DOHH2 (cell line): ENCODE results near the gene THBS3.
"Not testable (repeated sequence)": the region's sequence is repeated elsewhere in the genome, so short reads cannot be mapped to it uniquely, and the experiment has no call there.

Experiments
- H3F3A ChIP-seq: fragments of 200-600 bp; sonication (generic), shearing (Covaris generic); 2 replicates; pipeline ENCODE4 v1.6.0; 2016; ENCODE audit warnings: antibody characterized with exemption, mild to moderate bottlenecking; ENCODE audit not compliant: control insufficient read depth, insufficient read depth
- H3K27ac ChIP-seq: fragments of 200-600 bp; sonication (generic); 2 replicates; pipeline ENCODE4 v1.5.1; 2014; ENCODE audit warnings: low read depth, mild to moderate bottlenecking, low read length, moderate library complexity
- H3K27me3 ChIP-seq: fragments of 200-600 bp; sonication (generic); 2 replicates; pipeline ENCODE4 v1.6.1; 2014; ENCODE audit warnings: mild to moderate bottlenecking, low read length, mixed read lengths; ENCODE audit not compliant: control insufficient read depth
- H3K36me3 ChIP-seq: fragments of 200-600 bp; sonication (generic); 2 replicates; pipeline ENCODE4 v1.6.1; 2014; ENCODE audit warnings: mild to moderate bottlenecking, low read length, moderate library complexity, mixed read lengths; ENCODE audit not compliant: control insufficient read depth
- H3K4me1 ChIP-seq: fragments of 200-600 bp; sonication (generic); 2 replicates; pipeline ENCODE4 v1.6.1; 2014; ENCODE audit warnings: mild to moderate bottlenecking, low read length, mixed read lengths; ENCODE audit not compliant: control insufficient read depth
- H3K4me2 ChIP-seq: fragments of 200-600 bp; sonication (generic); 2 replicates; pipeline ENCODE4 v1.6.0; 2014; ENCODE audit warnings: mild to moderate bottlenecking, low read length, moderate library complexity
- H3K4me3 ChIP-seq: fragments of 200-600 bp; sonication (generic); 2 replicates; pipeline ENCODE4 v1.5.1; 2014; ENCODE audit warnings: mild to moderate bottlenecking, low read length, mixed read lengths
- H3K79me2 ChIP-seq: fragments of 200-600 bp; sonication (generic); 2 replicates; pipeline ENCODE4 v1.6.1; 2014; ENCODE audit warnings: mild to moderate bottlenecking, low read length, mixed read lengths; ENCODE audit not compliant: control insufficient read depth
- H3K9me2 ChIP-seq: fragments of 200-600 bp; sonication (generic); replicated peaks from 2 replicates; pipeline ENCODE4 v1.6.1; 2014; ENCODE audit warnings: mild to moderate bottlenecking, low read length, mixed read lengths; ENCODE audit not compliant: control insufficient read depth
- H3K9me3 ChIP-seq: fragments of 200-600 bp; sonication (generic); 2 replicates; pipeline ENCODE4 v1.6.1; 2014; ENCODE audit warnings: antibody characterized with exemption, low read length, mixed read lengths; ENCODE audit not compliant: control insufficient read depth, insufficient read depth
- H4K20me1 ChIP-seq: fragments of 200-600 bp; sonication (generic); 2 replicates; pipeline ENCODE4 v1.6.0; 2014; ENCODE audit warnings: low read depth, mild to moderate bottlenecking, antibody characterized with exemption, low read length, moderate library complexity; ENCODE audit not compliant: control insufficient read depth, insufficient read depth
- EZH2phosphoT487 ChIP-seq: fragments of 200-600 bp; sonication (generic); IDR thresholded peaks from 2 replicates; pipeline ENCODE4 v1.6.1; 2017; ENCODE audit warnings: borderline replicate concordance, mild to moderate bottlenecking, antibody characterized with exemption, low read length, moderate library complexity, mixed read lengths
- TF ChIP-seq, protein P1 (sequence below): fragments of 200-600 bp; sonication (generic); IDR thresholded peaks from one replicate; pipeline ENCODE4 v1.5.1; 2014; ENCODE audit warnings: antibody characterized with exemption, mild to moderate bottlenecking, low read depth, low read length; ENCODE audit not compliant: poor library complexity, severe bottlenecking

THBS3 gene

DNA sequence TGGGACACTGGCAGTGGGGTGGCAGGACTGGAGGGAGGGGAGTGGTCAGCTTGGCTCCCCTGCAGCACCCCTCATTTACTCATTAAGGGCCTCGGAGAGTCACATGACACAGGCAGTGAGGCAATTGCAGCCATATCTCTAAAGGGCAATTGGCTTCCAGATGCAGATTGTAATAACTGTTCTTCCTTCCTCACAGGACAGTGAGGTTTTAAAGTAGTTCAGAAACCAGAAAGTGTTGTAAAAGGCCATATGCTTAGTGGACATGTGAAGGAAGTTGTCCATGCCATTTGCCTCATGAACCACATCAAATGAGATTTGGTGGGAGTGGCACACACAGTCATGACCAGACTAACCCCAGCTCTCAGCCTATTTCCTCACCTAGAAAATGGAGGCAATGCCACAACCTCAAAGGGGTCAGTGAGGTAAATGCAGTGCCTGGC is 11.9 kb upstream of the THBS3 start:
- Histone ChIP-seq H4K20me1 (no peaks in the 10 kb centered on the region), H3K27me3 (no peaks in the 10 kb centered on the region), H3K4me2 (peak overlapping the region; percentile 15; the same call in 1 of the 2 replicates), H3K9me3 (no peaks in the 10 kb centered on the region), H3F3A (peaks cover 17% of the 10 kb centered on the region), H3K4me3 (no peak overlapping the region), H3K9me2 (no peaks in the 10 kb centered on the region), H3K4me1 (peaks cover 54% of the 10 kb centered on the region), H3K27ac (no peak overlapping the region), H3K79me2 (peaks cover 18% of the 10 kb centered on the region), H3K36me3 (peaks cover 10% of the 10 kb centered on the region)
- no peak for TF ChIP-seq EZH2phosphoT487
- TF ChIP-seq, protein P1, sequence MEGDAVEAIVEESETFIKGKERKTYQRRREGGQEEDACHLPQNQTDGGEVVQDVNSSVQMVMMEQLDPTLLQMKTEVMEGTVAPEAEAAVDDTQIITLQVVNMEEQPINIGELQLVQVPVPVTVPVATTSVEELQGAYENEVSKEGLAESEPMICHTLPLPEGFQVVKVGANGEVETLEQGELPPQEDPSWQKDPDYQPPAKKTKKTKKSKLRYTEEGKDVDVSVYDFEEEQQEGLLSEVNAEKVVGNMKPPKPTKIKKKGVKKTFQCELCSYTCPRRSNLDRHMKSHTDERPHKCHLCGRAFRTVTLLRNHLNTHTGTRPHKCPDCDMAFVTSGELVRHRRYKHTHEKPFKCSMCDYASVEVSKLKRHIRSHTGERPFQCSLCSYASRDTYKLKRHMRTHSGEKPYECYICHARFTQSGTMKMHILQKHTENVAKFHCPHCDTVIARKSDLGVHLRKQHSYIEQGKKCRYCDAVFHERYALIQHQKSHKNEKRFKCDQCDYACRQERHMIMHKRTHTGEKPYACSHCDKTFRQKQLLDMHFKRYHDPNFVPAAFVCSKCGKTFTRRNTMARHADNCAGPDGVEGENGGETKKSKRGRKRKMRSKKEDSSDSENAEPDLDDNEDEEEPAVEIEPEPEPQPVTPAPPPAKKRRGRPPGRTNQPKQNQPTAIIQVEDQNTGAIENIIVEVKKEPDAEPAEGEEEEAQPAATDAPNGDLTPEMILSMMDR = no peak

DNA sequence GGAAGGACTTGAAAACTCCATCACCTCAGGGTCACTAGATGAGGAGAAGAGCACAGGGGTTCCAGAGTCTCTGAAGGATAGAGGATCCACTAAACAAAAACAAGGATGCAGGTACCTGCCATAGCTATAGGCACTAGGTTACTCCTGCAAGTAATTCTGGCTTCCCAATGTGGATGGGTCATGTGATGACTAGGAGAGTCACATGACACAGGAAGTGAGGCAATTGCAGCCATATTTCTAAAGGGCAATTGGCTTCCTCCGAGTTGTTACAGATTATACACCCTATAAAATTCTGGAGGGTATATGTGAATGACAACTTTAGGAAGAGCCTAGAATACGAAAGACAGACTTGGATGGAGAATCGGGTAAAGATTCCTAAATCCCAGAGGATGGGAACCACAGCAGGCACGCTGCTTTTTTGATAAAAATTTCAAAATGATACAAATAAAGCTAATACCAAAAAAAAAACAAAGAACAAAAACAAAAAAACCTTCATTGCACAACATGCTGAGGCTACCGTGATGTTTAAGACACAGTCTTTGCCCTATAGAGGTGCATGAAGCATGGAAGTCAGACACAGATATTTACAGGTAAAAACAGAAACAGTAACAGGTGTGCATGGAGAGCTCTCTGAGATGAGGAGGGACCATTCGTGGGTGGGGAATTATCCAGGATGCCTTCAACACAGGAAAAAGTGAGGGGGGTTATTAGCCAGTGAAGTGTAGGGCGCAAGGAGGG is 11.3 kb upstream of the THBS3 start:
- Histone ChIP-seq H3K36me3 (peaks cover 7% of the 10 kb centered on the region), H3K4me3 (no peak overlapping the region), H3K9me3 (no peaks in the 10 kb centered on the region), H3K4me1 (peaks cover 48% of the 10 kb centered on the region), H3K4me2 (peak overlapping the region; percentile 15; the same call in 1 of the 2 replicates), H3K9me2 (no peaks in the 10 kb centered on the region), H4K20me1 (no peaks in the 10 kb centered on the region), H3K27ac (no peak overlapping the region), H3K79me2 (peaks cover 15% of the 10 kb centered on the region), H3K27me3 (no peaks in the 10 kb centered on the region), H3F3A (peaks cover 12% of the 10 kb centered on the region)
- TF ChIP-seq, protein P1 = no peak
- TF ChIP-seq EZH2phosphoT487 = no peak

DNA sequence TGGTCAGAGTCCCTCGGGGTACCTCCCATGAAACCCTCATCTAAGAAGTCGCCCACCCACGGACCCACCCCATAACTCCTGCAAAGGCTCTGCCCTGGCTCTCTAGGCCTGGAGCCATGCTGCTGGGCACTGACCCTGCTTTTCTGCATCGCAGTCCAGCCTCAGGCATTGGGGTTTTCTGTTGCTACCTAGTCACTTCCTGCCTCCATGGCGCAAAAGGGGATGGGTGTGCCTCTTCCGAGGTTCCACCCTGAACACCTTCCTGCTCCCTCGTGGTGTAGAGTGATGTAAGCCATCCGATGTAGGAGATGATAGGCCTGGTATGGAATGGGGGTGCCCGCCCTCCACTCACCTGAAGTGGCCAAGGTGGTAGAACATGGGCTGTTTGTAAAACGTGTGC is 7.0 kb upstream of the THBS3 start:
- H4K20me1 ChIP-seq, H3K79me2 ChIP-seq, H3K9me3 ChIP-seq, H3K27me3 ChIP-seq, H3K27ac ChIP-seq, H3K9me2 ChIP-seq, H3K4me2 ChIP-seq, H3K4me3 ChIP-seq, H3F3A ChIP-seq, H3K36me3 ChIP-seq: not testable (repeated sequence)
- peaks cover 20% of the 10 kb centered on the region for H3K4me1 ChIP-seq

DNA sequence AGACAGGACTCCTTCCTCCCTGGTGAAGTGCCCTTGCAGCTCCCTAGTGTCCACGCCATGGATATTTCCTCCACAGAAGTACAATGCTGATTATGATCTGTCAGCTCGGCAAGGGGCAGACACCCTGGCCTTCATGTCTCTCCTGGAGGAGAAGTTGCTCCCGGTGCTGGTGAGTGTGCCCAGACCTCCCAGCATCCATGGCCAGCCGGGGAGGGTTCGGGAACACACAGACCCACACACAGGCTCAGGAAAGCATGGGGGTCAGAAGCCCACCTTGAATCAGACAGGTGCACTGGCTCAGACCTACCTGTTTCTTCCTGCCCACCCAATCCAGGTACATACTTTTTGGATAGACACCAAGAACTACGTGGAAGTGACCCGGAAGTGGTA is 4.3 kb upstream of the THBS3 start:
- Histone ChIP-seq H3K79me2 (peaks cover 11% of the 10 kb centered on the region), H3K4me1 (peaks cover 30% of the 10 kb centered on the region)
- not testable (repeated sequence) for H3K27ac ChIP-seq, H3K36me3 ChIP-seq, H3F3A ChIP-seq, H3K9me2 ChIP-seq, H4K20me1 ChIP-seq, H3K9me3 ChIP-seq, H3K4me3 ChIP-seq, H3K27me3 ChIP-seq, H3K4me2 ChIP-seq

DNA sequence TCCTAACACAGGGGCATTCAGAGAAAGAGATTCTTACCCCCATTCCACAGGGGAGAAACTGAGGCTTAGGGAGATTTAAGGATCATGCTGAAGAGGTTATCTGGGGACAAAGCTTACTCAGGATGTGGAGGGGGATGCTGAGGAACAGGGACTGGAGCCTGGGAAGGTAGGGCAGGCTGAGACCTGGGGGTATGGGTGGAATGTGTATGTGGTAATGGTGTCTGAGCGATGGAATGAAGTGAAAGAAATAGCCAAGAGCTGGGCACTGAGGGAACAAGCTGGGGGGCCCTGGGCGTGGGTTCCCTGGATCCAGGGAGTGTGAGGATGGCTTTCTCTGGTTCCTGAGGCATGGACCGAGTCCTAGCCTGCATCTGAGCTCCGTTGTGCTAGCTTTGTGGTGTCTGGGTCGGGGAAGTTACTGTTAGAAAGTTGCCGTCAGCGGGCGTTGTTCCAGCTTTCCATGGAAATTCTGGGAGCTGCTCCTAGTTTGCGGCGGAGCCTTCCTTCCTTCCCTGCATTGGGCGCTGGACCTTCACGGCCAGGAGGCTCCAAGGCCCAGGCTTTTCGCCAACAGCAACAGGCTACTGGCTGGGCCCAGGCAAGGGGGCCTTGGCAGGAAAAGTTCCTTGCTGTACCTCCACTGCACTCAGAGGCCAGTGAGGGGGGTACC is 3.8 kb upstream of the THBS3 start:
- not testable (repeated sequence) for H3K4me2 ChIP-seq, H3K9me3 ChIP-seq, H4K20me1 ChIP-seq, H3K27ac ChIP-seq, H3K27me3 ChIP-seq, H3K9me2 ChIP-seq, H3F3A ChIP-seq, H3K4me3 ChIP-seq, H3K36me3 ChIP-seq
- H3K4me1 ChIP-seq = peaks cover 36% of the 10 kb centered on the region
- peaks cover 11% of the 10 kb centered on the region for H3K79me2 ChIP-seq
